Liver (tissue), 9 donors: Measurements from ENCODE around the gene CACNA1A. TPM values are rescaled to one million over a fixed set of nuclear protein-coding genes. Genes with fewer than 3 reads are reported as not detected.

Source experiments
- DNase-seq: peaks from one replicate; pipeline ENCODE4 v3.0.0-alpha.2; 2017; ENCODE audit warnings: low spot score
- H3K27ac ChIP-seq, 2 donors: one replicate each; pipeline ENCODE4 v1.7.0; 2013; ENCODE audit warnings: inconsistent platforms in 2 of 2, low read length in 2 of 2, control low read depth in 1 of 2, low read depth in 1 of 2, mild to moderate bottlenecking in 1 of 2
- H3K27me3 ChIP-seq, 4 donors: one replicate each; pipeline versions ENCODE4 v1.6.1 to v1.7.0; 2013; ENCODE audit warnings: low read length in 3 of 4, inconsistent platforms in 1 of 4, mild to moderate bottlenecking in 1 of 4, moderate library complexity in 1 of 4; ENCODE audit not compliant: control insufficient read depth in 4 of 4, insufficient read depth in 4 of 4
- H3K36me3 ChIP-seq, 4 donors: one replicate each; pipeline versions ENCODE4 v1.6.1 to v1.7.0; 2013; ENCODE audit warnings: low read length in 3 of 4, mild to moderate bottlenecking in 3 of 4, low read depth in 1 of 4, moderate library complexity in 1 of 4; ENCODE audit not compliant: control insufficient read depth in 4 of 4, insufficient read depth in 3 of 4
- H3K4me1 ChIP-seq, 4 donors: one replicate each; pipeline versions ENCODE4 v1.6.1 to v1.7.0; 2013; ENCODE audit warnings: low read length in 3 of 4, mild to moderate bottlenecking in 3 of 4, moderate library complexity in 1 of 4; ENCODE audit not compliant: control insufficient read depth in 4 of 4, insufficient read depth in 4 of 4
- H3K4me3 ChIP-seq, 3 donors: one replicate each; pipeline versions ENCODE4 v1.6.1 to v1.7.0; 2013; ENCODE audit warnings: low read length in 3 of 3, control low read depth in 1 of 3, low read depth in 1 of 3, mild to moderate bottlenecking in 1 of 3
- H3K9ac ChIP-seq, 2 donors: one replicate each; pipeline ENCODE4 v1.7.0; 2013; ENCODE audit warnings: low read length in 2 of 2, mild to moderate bottlenecking in 2 of 2, moderate library complexity in 2 of 2, control low read depth in 1 of 2, low read depth in 1 of 2
- H3K9me3 ChIP-seq, 4 donors: one replicate each; pipeline versions ENCODE4 v1.6.1 to v1.7.0; 2013; ENCODE audit warnings: low read length in 3 of 4; ENCODE audit not compliant: control insufficient read depth in 4 of 4
- ATF3 ChIP-seq: IDR thresholded peaks from 2 replicates; pipeline ENCODE4 v1.6.1; 2016; ENCODE audit warnings: antibody characterized with exemption
- EGR1 ChIP-seq, 2 donors: IDR thresholded peaks; 2 replicates each; pipeline ENCODE4 v1.6.1; 2016 to 2018; ENCODE audit warnings: antibody characterized with exemption in 2 of 2, low read depth in 2 of 2
- HNF4G ChIP-seq: IDR thresholded peaks from 2 replicates; pipeline ENCODE4 v1.6.1; 2016; ENCODE audit warnings: antibody characterized with exemption
- JUND ChIP-seq, 2 donors: IDR thresholded peaks; 2 replicates each; pipeline ENCODE4 v1.6.1; 2016; ENCODE audit warnings: antibody characterized with exemption in 2 of 2
- NR2F2 ChIP-seq: IDR thresholded peaks from 2 replicates; pipeline ENCODE4 v1.6.1; 2016; ENCODE audit warnings: antibody characterized with exemption
- REST ChIP-seq: IDR thresholded peaks from 2 replicates; pipeline ENCODE4 v1.6.1; 2016; ENCODE audit warnings: antibody characterized with exemption, mild to moderate bottlenecking
- RXRA ChIP-seq, 2 donors: IDR thresholded peaks; 2 replicates each; pipeline ENCODE4 v1.6.1; 2017 to 2018; ENCODE audit warnings: antibody characterized with exemption in 2 of 2, mild to moderate bottlenecking in 1 of 2
- ZBTB33 ChIP-seq: IDR thresholded peaks from 2 replicates; pipeline ENCODE4 v1.6.1; 2016; ENCODE audit warnings: antibody characterized with exemption
- WGBS: extraction: QIAGEN DNeasy Blood & Tissue Kit; methylation state at CpG from one replicate; pipeline ENCODE4 v1.1.7; 2013; 5-methylcytosine and 5-hydroxymethylcytosine counted together
- polyA plus RNA-seq, 2 donors: library from polyadenylated mRNA; stranded (reverse) in 1 of 2; unstranded in 1 of 2; fragments of 200-250 nt in 1 of 2; fragments of >200 nt in 1 of 2; fragmentation: Nextera tagmentation in 1 of 2; extraction: Ambion mirVana in 1 of 2; gene quantifications; one replicate each; pipeline versions ENCODE4 v1.2.1 to v1.2.3, GENCODE V29; 2013 to 2015
- total RNA-seq, 2 donors: library from RNA; depleted of rRNA; stranded (reverse); fragments of >200 nt; gene quantifications; one replicate each; pipeline ENCODE4 v1.2.3, GENCODE V29; 2014
- donor health status: healthy.
- donor health status: healthy.
- donor health status: healthy.
- donor health status: healthy.
- donor health status: healthy.

CACNA1A gene
- total and polyA plus RNA-seq, 4 donors, result 0.09 to 0.17 (median 0.17) TPM; not detected in 1

DNA sequence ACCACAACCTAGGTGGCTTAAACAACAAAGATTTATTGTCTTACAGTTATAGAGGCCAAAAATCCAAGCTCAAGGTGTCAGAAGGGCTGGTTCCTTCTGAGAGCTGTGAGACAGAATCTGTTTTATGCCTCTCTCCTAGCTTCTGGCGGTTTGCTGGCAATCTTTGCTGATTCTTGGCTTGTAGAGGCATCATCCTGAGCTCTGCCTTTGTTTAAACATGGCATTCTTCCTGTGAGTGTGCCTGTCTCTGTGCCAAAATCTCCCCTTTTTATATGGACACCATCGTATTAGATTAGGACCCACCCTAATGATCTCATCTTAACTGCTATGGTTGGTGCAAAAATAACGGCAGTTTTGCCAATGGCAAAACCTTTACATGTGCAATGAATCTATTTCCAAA, 169.1 kb downstream of the CACNA1A start:
- Histone ChIP-seq H3K4me3 (no peak overlapping the region), H3K27me3 (peaks cover 0 to 3% (median under 1%) of the 10 kb centered on the region in 4 donors), H3K36me3 (no peaks in the 10 kb centered on the region), H3K9me3 (peaks cover 0 to under 1% (median 0%) of the 10 kb centered on the region in 4 donors), H3K9ac (no peak overlapping the region), H3K27ac (no peak overlapping the region), H3K4me1 (no peaks in the 10 kb centered on the region)
- DNase-seq, result no peak
- TF ChIP-seq ZBTB33 (no peak), JUND (IDR thresholded peaks at IDR 0.05) (no peak), REST (no peak), ATF3 (no peak)
- WGBS, result 49% methylated on average over 3 of the region's 3 CpGs

GRCh38 chr19:13334801-13335481, 171.3 kb downstream of the CACNA1A start:
- H3K36me3 ChIP-seq, result no peaks in the 10 kb centered on the region
- 70% methylated on average over 7 of the region's 7 CpGs for WGBS
- no peaks in the 10 kb centered on the region for H3K4me1 ChIP-seq
- H3K4me3 ChIP-seq, result no peak overlapping the region
- H3K9me3 ChIP-seq, result peaks cover 0 to 6% (median 4%) of the 10 kb centered on the region in 4 donors
- H3K9ac ChIP-seq, result no peak overlapping the region
- H3K27me3 ChIP-seq, result peaks cover 0 to 3% (median under 1%) of the 10 kb centered on the region in 4 donors
- TF ChIP-seq NR2F2 (no peak), HNF4G (no peak), REST (no peak), RXRA (IDR thresholded peaks at IDR 0.05) (no peak), EGR1 (IDR thresholded peaks at IDR 0.05; ENCODE audit: low read depth in 2 of 2) (no peak)
- DNase-seq, result no peak
- H3K27ac ChIP-seq, result no peak overlapping the region
